ENCODE results near the gene GRAMD4. TPM values are rescaled to one million over a fixed set of nuclear protein-coding genes. Genes with fewer than 3 reads are reported as not detected.

The GRAMD4 gene
- total RNA-seq, 1 experiment from 2014 or later = 23.4 TPM

- Mint-ChIP-seq H3K4me1 (ENCODE audit: low read depth, unreplicated experiment) (peaks cover 17% of the 10 kb centered on the region), H3K4me3 (ENCODE audit: unreplicated experiment) (no peak overlapping the region), H3K36me3 (ENCODE audit: insufficient read depth, unreplicated experiment) (peaks cover 2% of the 10 kb centered on the region), H3K9me3 (ENCODE audit: unreplicated experiment) (no peaks in the 10 kb centered on the region), H3K27me3 (ENCODE audit: insufficient read depth, unreplicated experiment) (no peaks in the 10 kb centered on the region), H3K27ac (ENCODE audit: unreplicated experiment) (no peak overlapping the region)
- CTCF ChIA-PET = interaction anchor here (0.6 kb wide), 1 partner anchor 352 kb away, joined by 3 read pairs; no protein-coding TSS in a partner anchor
- Histone ChIP-seq H3K4me1 (peaks cover 7% of the 10 kb centered on the region), H3K9me3 (no peaks in the 10 kb centered on the region), H3K4me3 (ENCODE audit: low read depth, low read length) (no peak overlapping the region), H3K27me3 (replicated peaks; ENCODE audit: control insufficient read depth, insufficient read depth, low read length) (no peaks in the 10 kb centered on the region), H3K36me3 (ENCODE audit: control insufficient read depth, insufficient read depth, low read length) (peaks cover 1% of the 10 kb centered on the region; the same call in 1 of the 2 replicates)
- POLR2A ChIA-PET = no interaction called here
- no peak for DNase-seq
- TF ChIP-seq CTCF (IDR thresholded peaks at IDR 0.05; ENCODE audit: insufficient read depth in 1 of 2, low read depth in 1 of 2, low read length in 1 of 2, severe bottlenecking in 1 of 2, unreplicated experiment in 1 of 2) = no peak
- no TSS peak for BruUV-seq (replicated peaks)
- intact Hi-C loops (cut with micrococcal nuclease; ENCODE audit: unreplicated experiment) = no loop called here
These were observed 18.2 kb upstream of the GRAMD4 start for GRCh38 chr22:46602025-46602424.

DNA sequence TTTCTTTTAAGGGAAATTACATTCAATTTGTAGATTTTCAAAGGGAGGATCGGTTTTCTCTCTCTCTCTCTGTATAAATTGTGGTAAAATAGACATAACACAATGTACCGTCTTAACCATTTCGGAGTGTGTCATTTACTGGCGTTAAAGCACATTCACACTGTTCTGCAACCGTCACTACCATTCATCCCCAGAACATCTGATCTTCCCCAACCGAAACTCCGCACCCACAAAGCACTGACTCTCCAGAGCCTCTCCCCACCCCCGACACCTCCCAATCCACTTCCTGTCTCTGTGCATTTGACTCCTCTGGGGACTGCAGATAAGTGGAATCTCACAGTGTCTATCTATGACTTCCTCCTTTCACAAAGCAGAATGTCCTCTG is 15.9 kb upstream of the GRAMD4 start:
- peaks cover 1% of the 10 kb centered on the region; the same call in 1 of the 2 replicates for H3K36me3 ChIP-seq (ENCODE audit: control insufficient read depth, insufficient read depth, low read length)
- no peaks in the 10 kb centered on the region for H3K36me3 Mint-ChIP-seq (ENCODE audit: insufficient read depth, unreplicated experiment)
- no peaks in the 10 kb centered on the region for H3K27me3 Mint-ChIP-seq (ENCODE audit: insufficient read depth, unreplicated experiment)
- H3K4me1 Mint-ChIP-seq (ENCODE audit: low read depth, unreplicated experiment) = peaks cover 11% of the 10 kb centered on the region
- intact Hi-C loops (cut with micrococcal nuclease; ENCODE audit: unreplicated experiment) = no loop called here
- H3K27me3 ChIP-seq (replicated peaks; ENCODE audit: control insufficient read depth, insufficient read depth, low read length) = no peaks in the 10 kb centered on the region
- peaks cover 2% of the 10 kb centered on the region for H3K4me1 ChIP-seq
- no peak overlapping the region for H3K27ac Mint-ChIP-seq (ENCODE audit: unreplicated experiment)
- no peak overlapping the region for H3K4me3 ChIP-seq (ENCODE audit: low read depth, low read length)
- TF ChIP-seq CTCF (IDR thresholded peaks at IDR 0.05; ENCODE audit: insufficient read depth in 1 of 2, low read depth in 1 of 2, low read length in 1 of 2, severe bottlenecking in 1 of 2, unreplicated experiment in 1 of 2) = no peak
- no peaks in the 10 kb centered on the region for H3K9me3 Mint-ChIP-seq (ENCODE audit: unreplicated experiment)
- no TSS peak for BruUV-seq (replicated peaks)
- POLR2A ChIA-PET = no interaction called here
- H3K9me3 ChIP-seq = no peaks in the 10 kb centered on the region
- no peak overlapping the region for H3K4me3 Mint-ChIP-seq (ENCODE audit: unreplicated experiment)
- CTCF ChIA-PET = no interaction called here
- no peak for DNase-seq

GRCh38 chr22:46605117-46605516 is 15.1 kb upstream of the GRAMD4 start:
- no TSS peak for BruUV-seq (replicated peaks)
- peaks cover 13% of the 10 kb centered on the region for H3K4me1 Mint-ChIP-seq (ENCODE audit: low read depth, unreplicated experiment)
- POLR2A ChIA-PET = no interaction called here

More at GRCh38 chr22:46605117-46605516, 15.1 kb upstream of the GRAMD4 start:
- Mint-ChIP-seq H3K36me3 (ENCODE audit: insufficient read depth, unreplicated experiment) (no peaks in the 10 kb centered on the region), H3K27me3 (ENCODE audit: insufficient read depth, unreplicated experiment) (no peaks in the 10 kb centered on the region), H3K9me3 (ENCODE audit: unreplicated experiment) (no peaks in the 10 kb centered on the region), H3K4me3 (ENCODE audit: unreplicated experiment) (no peak overlapping the region), H3K27ac (ENCODE audit: unreplicated experiment) (no peak overlapping the region)
- intact Hi-C loops (cut with micrococcal nuclease; ENCODE audit: unreplicated experiment) = no loop called here
- TF ChIP-seq CTCF (IDR thresholded peaks at IDR 0.05; ENCODE audit: insufficient read depth in 1 of 2, low read depth in 1 of 2, low read length in 1 of 2, severe bottlenecking in 1 of 2, unreplicated experiment in 1 of 2) = no peak
- DNase-seq = no peak
- no peaks in the 10 kb centered on the region for H3K9me3 ChIP-seq
- peaks cover 5% of the 10 kb centered on the region for H3K4me1 ChIP-seq
- peaks cover 1% of the 10 kb centered on the region; the same call in 1 of the 2 replicates for H3K36me3 ChIP-seq (ENCODE audit: control insufficient read depth, insufficient read depth, low read length)
- no peaks in the 10 kb centered on the region for H3K27me3 ChIP-seq (replicated peaks; ENCODE audit: control insufficient read depth, insufficient read depth, low read length)
- no peak overlapping the region for H3K4me3 ChIP-seq (ENCODE audit: low read depth, low read length)
- CTCF ChIA-PET = no interaction called here

Measured in Caco-2 (cell line).